NCI-H82 treated with DMSO at 0.1 percent for 48 hours (cell line): ENCODE results near the gene ACACA.
"Not testable (repeated sequence)": the region's sequence is repeated elsewhere in the genome, so short reads cannot be mapped to it uniquely, and the experiment has no call there.

ENCODE experiments used
- DNase-seq: peaks from one replicate; lab custom pipeline; 2025; ENCODE audit not compliant: unreplicated experiment; lab: John Stamatoyannopoulos, UW

ACACA gene

DNA sequence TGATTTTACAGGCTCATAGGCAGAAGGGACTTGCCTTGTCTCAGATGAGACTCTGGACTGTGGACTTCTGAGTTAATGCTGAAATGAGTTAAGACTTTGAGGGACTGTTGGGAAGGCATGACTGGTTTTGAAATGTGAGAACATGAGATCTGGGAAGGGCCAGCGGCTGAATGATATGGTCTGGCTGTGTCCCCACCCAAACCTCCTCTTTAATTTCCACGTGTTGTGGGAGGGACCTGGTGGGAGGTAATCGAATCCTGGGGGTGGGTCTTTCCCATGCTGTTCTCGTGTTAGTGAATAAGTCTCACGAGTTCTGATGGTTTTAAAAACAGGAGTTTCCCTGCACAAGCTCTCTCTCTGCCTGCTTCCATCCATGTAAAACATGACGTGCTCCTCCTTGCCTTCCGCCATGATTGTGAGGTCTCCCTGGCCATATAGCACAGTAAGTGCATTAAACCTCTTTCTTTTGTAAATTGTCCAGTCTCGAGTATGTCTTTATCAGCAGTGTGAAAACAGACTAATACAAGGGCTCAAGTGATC lies 59.7 kb downstream of the ACACA start:
- not testable (repeated sequence) for DNase-seq

DNA sequence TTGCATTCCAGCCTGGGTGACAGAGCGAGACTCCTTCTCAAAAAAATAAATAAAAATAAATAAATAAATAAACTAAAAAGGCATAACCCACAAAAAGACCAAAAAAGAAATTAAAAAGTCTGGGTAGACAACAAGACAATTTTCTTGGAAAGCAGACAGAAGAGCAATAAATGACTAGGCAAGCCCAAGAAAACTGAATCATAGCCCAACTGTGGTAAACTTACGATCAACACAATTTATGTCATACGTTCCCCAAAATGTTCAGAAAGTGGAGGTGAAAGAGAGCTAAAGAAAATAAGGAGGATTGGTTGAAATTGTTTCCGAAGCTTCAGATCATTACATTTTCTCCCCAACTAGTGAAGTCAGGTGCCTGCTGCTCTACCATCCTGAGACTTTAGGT lies 62.1 kb downstream of the ACACA start:
- DNase-seq = no peak

DNA sequence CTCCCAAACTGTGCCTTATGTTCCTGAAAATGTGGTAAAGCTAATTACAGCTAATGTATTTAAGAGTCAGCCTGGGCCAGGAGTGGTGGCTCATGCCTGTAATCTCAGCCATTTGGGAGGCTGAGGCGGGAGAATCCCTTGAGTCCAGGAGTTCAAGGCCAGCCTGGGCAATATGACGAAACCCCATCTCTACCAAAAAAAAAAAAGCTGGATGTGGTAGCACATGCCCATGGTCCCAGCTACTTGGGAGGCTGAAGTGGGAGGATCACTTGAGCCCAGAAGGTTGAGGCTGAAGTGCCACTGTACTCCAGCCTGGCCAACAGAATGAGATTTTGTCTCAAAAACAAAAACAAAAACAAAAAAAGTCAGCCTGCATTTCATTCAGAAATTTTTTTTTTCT lies 64.0 kb downstream of the ACACA start:
- DNase-seq = no peak

DNA sequence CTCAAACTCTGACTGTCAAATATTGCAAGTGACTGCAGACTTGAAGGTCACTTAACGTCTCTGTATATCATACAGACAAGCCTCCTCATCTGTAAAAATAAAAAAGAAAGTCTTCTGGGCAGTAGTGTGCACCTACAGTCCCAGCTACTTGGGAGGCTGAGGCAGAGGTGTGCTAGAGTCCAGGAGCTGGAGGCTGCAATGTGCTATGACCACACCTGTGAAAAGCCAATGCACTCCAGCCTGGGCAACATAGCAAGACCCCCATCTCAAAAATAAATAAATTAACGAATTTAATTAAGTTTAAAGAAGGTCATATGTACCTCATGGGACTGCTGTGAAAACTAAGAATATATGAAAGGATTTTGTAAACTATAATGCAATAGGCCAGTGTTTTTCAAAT lies 65.8 kb downstream of the ACACA start:
- no peak for DNase-seq

DNA sequence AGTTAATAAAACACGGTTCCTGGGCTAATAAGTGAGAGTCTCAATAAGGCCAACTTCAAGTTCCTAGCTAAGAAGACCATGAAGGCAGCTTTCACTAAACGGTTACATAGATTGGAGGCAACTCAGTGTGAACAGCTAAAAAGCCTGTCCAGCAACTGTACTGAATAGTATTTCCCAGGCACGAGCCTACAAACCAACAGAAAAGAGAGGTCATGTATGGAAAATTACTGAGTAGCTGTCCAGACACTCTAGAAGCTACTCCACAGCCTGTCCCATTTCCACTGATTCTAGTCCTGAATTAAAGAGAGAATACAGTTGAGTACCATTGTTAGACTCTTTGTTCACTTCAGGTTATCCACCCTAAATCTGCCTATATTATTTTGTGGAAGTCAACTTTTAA lies 67.3 kb downstream of the ACACA start:
- DNase-seq = no peak

DNA sequence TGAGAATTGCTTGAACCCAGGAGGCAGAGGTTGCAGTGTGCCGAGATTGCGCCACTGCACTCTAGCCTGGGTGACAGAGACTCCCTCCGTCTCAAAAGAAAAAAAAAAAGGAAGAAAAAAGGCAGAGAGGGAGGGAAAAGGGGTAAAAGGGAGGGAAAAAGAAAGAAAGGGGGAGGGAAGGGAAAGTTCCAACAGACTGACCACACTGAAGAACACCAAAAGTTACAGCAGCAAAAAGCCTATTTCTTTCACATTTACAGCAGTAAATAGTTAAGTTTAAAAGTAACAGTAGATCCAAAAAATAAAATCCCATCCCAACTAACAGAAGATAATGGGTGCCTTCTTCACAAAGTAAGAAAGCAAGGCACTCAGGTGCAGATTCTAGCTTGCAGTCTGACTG lies 67.8 kb downstream of the ACACA start:
- DNase-seq = no peak

DNA sequence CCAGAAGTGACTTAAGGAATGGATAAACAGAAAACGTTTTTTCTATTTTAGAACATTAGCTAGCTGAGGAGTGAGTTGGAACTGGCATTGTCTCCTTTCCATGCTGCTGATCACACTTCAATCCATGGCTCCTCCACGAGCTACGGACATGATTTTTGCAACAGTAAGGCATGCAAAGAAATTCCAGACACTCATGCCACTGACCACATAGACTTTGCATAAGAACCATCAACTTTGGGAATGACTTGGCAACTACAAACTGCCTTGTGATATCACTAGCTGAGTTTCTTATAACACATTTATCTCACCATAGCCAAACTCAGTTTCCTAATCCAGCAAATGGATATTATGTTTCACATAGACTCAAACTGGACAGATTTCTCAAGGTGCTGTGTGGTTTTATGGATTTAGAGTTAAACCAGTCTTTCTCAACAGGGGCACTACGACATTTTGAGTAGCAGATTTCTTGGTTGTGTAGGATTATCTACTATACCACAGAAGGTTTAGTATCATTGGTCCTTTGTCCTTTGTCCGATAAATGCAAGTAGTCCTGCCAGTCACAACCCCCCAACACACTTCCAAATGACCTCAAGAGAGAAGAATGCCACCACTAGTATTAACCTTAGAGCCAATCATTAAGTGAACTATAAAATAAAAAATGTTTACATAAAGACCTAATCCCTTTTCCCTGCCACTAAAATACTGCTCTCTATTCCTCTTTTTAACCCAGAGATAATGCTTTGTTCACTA lies 79.1 kb downstream of the ACACA start:
- no peak for DNase-seq

DNA sequence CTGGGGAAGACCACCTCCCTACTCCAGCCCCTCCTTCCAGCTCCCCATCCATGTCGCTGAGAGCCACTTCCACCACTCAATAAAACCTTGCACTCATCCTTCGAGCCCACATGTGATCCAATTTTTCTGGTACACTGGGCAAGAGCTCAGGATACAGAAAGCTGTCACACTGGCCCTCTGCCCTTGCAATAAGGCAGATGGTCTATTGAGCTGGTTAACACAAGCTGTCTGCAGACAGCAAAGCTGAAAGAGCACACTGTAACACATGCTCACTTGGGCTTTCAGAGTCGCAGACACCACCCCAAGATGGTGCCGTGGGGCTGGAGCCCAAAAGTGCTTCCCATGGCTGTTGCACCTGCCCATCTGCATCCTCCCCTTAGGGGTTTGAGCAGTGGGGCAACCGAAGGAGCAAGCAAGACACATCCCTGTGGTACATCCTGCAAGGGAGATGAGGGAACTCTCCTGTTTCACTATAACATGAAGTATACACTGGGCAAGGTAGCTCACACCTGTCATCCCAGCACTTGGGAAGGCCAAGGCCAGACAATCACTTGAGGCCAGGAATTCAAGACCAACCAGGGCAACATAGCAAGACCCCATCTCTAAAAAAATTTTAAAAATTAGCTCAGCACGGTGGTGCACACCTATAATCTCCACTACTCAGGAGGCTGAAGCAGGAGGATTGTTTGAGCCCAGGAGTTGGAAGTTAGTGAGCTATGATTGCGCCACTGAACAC lies 83.6 kb downstream of the ACACA start:
- DNase-seq = no peak

DNA sequence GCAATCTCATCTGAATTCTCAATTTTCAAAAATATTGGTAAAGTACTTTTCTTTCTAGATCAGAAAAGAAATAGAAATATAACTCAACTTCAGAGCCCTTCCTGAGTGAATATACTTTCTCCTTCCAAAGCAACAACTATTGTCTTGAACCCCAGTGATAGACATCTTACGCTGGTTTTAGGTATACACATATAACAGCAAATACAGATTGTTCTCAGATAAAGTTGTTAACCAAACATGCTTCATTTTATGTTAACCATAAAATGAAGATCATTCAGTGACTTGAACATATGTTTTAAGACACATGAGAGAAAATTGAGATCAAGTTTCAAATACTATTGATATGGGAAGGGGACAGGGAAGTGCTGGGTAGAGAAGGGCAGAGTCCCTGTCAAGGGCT lies 84.5 kb downstream of the ACACA start:
- DNase-seq = no peak

DNA sequence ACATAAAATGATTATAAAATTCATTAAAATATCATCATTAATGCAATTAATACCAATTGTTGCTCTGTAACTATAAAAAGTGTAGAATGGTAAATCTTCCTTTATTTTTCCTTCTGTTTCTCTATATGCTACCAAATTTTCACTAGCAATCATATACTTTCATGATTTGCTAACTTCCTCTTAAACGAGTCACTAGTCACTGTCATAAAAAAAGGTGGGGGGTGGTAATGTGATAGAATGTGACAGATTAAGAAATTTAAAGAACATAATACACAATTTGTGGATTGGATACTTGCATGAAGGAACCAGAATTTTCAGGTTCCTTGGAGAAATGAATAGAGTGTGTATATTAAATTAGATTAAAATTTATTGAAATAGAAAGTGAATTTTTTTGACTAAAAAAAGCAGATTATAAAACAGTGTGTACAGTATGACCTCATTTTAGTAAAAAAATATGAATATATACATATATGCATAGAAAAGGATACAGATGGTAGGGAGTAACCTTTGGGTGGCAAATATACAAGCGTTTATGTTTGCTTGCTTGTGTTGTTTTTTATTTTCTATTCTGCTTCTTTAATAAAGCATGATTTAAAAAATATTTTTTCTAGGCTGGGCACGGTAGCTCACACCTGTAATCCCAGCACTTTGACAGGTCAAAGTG lies 87.6 kb downstream of the ACACA start:
- no peak for DNase-seq

DNA sequence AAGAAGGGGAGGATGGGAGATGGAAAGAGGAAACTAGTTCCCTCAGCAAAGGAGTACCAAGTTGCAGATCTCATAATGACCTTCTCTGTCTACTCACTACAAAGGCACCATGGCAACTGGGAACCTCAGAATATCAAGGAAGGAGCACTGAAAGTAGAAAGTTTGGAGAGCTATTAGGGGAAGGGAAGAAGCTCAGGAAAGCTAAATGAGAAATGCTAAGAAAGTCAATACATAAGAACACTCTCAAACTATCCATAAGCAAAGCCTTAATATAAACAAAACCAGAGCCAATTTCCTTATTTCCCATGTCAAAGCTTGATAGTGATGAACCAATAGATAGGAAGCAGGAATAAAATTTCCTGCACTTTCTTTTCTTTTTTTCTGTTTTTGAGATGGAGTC lies 88.8 kb downstream of the ACACA start:
- no peak for DNase-seq

DNA sequence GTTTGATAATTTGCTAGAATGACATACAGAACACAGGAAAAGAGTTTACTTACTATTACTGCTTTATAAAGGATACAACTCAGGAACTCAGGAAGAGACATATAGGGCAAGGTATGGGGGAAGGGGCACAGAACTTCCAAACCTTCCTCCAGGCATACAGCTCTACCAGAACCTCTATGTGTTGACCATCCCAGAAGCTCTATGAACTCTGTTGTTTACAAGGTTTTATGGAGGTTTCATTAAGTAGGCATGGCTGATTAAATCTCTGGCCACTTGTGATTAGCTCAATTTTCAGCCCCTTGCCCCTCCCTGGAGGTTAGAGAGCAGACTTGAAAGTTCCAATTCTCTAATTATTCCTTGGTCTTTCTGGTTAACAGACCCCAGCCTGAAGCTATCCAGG lies 91.0 kb downstream of the ACACA start:
- no peak for DNase-seq

DNA sequence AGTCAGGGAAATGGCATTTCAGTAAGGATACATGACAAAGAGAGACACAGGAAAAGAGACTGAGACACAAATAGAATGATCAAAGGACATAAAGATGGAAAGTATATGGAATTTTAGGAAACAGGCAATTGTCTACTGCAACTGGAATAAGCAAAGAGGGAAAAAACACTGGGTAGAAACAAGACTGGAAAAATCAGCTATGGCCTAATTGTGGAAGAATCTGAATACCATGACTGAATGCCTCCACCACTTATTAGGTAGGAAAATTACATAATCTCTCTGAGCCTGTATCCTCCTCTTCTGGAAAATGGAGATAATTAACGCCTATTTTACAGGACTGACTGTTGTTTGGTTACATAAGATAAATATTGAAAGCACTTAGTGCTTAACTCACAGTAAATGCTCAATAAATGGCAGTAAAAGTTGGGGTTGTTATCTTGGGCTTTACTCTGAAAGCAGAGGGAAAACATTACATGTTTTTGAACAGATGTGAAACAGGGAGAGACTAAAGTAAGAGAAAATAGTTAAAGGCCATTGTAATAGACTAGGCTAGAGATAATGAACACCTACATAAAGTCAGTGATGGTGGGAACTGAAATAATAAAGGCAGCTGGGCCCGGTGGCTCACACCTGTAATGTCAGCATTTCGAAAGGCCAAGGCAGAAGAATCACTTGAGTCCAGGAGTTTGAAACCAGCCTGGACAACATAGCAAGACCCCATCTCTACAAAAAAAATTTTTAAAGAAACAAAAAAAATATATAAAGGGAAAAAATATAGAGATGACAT lies 94.3 kb downstream of the ACACA start:
- DNase-seq = no peak

DNA sequence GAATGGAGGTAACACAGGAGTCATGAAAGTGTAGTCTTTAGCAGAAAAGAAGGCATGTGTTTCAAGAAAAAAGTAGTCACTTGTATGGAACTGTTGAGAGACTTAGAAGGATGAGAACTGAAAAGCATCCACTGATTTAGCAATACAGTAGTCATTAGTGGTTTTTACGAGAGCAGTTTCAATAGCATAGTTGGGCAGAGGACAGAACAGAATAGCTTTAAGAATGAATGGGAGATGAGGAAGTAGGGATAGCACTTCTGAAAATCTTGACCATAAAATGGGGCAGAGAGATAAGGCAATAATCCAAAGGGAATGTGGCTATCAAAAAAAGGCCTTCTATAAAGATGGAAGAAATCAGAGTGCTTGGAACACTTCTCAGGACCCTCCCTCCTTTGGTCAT lies 95.7 kb downstream of the ACACA start:
- DNase-seq = no peak

DNA sequence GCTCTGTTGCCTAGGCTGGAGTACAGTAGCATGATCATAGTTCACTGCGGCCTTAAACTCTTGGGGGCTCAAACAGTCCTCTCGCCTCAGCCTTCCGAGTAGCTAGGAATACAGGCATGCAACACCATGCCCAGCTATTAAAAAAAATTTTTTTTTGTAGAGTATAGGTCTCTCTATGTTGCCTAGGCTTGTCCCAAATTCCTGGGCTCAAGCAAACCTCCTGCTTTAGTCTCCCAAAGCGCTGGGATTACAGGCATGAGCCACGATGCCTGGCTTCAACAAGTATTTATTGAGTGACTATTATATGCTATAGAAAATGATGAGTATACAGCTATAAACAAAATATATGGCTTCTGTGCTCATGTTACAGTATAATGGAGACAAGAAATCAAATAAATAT lies 97.6 kb downstream of the ACACA start:
- DNase-seq = no peak

DNA sequence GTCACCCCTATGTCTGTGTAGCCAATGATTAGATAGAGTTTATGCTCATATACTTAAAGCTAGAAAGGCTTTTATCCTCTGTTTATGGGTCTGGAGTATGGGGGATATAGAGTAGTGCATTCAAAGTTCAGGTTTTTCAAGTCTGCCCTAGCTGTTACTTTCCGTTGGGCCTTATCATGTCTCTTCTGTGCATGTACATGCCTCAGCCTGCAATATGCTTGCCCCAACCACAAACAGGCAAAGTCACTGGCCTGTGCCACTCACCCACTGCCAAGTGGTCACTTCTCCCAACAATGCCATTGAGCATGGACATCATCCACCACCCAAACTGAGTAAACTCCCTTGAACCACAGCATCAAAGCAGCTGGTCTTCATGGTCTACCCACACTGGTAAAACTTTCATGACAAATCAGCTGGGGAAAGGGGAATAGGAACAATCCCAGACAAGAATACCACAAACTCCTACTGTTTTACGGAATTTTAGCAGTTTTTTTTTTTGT lies 101.2 kb downstream of the ACACA start:
- DNase-seq = no peak

DNA sequence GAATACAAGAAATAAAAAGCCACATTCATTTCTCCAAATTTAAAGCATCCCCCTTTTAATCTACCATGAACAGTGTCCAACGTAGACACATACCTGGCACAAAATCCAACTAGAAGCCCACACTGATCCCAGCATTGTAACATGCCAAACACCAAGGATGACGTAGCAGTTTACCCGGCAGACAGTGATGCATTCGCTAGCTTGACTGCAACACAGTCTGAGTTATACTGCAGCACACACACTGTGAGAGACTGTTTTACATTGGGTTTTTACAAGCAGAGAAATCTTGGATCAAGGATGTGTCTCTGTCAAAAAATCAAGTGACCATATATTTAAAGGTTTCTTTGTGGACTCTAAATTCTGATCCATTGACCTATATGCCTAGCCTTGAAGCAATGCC lies 105.3 kb downstream of the ACACA start:
- no peak for DNase-seq

DNA sequence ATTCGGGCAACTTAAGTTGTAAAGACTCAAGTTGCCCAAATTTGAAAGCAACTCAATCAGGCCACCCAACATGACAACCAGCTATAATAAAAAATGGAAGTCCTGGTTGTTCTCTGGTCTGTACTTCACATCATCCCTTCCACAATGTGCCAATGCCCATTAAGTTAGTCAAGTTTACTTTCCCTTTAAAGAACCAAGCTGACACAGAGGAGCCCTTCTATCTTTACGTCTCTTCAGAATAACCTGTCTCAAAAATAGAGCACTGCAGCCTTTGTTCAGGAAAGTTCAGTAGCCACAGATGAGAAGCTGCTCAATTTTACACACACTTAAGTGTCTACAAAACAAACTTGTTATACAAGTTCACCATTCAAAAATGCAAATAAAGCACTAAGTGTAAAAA lies 106.0 kb downstream of the ACACA start:
- DNase-seq = no peak

DNA sequence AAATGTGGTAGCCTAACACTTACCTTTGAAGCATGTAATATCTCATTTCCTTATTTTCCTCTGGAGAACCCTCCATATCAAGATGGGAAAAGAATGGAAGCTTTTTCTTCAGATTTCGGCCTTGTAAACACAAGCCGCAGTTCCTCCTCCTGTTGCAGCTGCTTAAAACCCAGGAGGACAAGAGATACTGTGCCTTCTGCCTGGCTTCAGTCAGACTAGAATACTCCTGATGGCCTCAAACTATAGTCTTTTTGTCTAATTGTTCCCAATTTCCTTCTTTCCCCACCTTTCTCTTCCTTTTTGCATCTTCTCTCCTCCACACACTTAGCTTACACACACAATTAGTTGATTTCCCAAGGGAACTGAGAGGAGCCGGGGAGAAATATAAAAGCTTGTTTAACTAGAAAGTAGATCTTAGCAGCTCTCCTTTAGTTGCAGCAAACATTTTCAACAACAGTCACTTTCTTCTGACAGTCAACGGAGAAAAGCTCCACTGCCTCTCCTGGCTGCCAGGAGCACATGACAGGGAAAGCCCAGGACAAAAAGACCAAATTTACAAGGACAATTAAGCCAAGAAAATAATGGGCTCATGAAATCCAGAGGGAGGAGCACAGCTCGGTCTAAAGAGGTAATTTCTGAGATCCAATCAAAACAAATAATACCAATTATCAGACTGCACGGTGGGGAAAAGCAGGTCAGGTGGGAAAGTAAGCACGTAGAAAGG lies 107.2 kb downstream of the ACACA start:
- DNase-seq = no peak

DNA sequence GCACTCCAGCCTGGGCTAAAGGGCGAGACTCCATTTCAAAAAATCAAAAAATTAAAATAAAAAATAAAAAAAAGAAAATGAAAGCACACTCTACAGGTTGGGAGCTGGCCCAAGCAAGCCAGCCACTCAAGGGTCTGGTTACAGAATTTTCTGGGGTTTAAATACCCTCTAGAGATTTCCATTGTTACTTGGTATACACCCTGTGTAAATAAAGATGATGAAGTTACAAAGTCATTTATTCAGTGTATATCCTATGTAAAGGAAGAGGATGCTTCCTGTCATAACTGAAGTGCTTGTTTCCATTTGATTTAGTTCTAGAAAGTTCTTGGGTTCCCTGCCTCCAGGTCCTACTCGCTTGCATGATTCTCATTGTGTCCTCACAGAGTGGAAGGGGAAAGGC lies 110.7 kb downstream of the ACACA start:
- no peak for DNase-seq
